ENCODE measurements around the gene PHACTR4. TPM values are rescaled to one million over a fixed set of nuclear protein-coding genes. Genes with fewer than 3 reads are reported as not detected.
"Not testable (repeated sequence)": the region's sequence is repeated elsewhere in the genome, so short reads cannot be mapped to it uniquely, and the experiment has no call there.

PHACTR4 gene
- total RNA-seq, 2 experiments from 2014 or later = 19.5 to 21.5 TPM

DNA sequence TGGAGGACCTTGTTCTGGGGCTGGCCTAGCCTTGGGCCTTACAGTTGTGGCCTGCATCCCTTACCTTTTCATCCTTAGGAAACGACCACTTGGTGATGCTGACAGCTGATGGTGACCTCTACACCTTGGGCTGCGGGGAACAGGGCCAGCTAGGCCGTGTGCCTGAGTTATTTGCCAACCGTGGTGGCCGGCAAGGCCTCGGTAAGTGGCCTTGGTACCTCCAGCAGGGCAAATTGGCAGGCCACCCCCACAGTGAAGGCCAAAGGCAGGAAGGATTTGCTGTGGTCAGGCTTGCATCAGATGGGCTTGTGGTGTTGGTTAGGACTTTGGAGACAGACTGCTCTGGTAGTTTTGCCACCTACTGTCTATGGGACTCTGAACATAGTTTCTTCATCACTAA, 165.6 kb downstream of the PHACTR4 start:
- ChIA-PET POLR2A (interaction anchor here (1.6 kb wide), 1 partner anchor 18 kb away, joined by 3 read pairs; the partner anchor contains the start of gene TRNAU1AP), CTCF (no interaction called here)
- Mint-ChIP-seq H3K27me3 (no peaks in the 10 kb centered on the region), H3K4me1 (ENCODE audit: low read depth) (no peaks in the 10 kb centered on the region), H3K4me3 (no peak overlapping the region), H3K9me3 (no peaks in the 10 kb centered on the region), H3K27ac (no peak overlapping the region), H3K36me3 (peaks cover 35% of the 10 kb centered on the region)
- intact Hi-C loops (cut with micrococcal nuclease) = no loop called here
- no peak for DNase-seq

DNA sequence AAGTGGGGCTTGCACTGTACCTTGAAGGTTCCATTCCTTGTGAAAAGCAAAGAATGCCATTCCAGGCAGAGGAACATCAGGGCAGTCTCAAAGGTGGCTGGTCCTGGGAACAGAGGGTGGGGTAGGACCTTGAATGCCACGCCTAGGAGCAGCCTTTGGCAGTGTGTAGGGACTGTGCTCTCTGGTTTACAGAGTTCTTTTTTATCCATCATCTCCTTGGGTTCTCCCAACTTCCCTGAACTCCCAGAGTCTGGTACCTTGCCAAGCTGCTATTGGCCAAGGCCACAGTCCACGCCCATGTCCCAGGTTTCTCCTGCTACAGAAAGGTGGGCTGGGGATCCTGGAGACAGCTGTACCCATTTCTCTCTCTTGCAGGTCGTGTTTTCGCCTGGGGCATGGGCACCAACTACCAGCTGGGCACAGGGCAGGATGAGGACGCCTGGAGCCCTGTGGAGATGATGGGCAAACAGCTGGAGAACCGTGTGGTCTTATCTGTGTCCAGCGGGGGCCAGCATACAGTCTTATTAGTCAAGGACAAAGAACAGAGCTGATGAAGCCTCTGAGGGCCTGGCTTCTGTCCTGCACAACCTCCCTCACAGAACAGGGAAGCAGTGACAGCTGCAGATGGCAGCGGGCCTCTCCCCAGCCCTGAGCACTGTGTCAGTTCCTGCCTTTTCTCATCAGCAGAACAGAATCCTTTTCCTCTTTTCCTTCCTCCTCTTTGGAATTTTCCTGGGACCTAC, 168.1 kb downstream of the PHACTR4 start:
- H3K4me1 Mint-ChIP-seq (ENCODE audit: low read depth) = no peaks in the 10 kb centered on the region
- ChIA-PET CTCF (interaction anchor here (0.5 to 0.7 kb wide), 2 partner anchors 45 to 65 kb away, joined by 3 read pairs; no protein-coding TSS in a partner anchor), POLR2A (interaction anchor here (0.6 kb wide), 1 partner anchor 79 kb away, joined by 3 read pairs; no protein-coding TSS in a partner anchor)
- no peak overlapping the region for H3K4me3 Mint-ChIP-seq
- peaks cover 21% of the 10 kb centered on the region for H3K36me3 Mint-ChIP-seq
- no peak for DNase-seq
- intact Hi-C loops (cut with micrococcal nuclease) = no loop called here
- H3K9me3 Mint-ChIP-seq = no peaks in the 10 kb centered on the region
- no peaks in the 10 kb centered on the region for H3K27me3 Mint-ChIP-seq
- H3K27ac Mint-ChIP-seq = no peak overlapping the region

DNA sequence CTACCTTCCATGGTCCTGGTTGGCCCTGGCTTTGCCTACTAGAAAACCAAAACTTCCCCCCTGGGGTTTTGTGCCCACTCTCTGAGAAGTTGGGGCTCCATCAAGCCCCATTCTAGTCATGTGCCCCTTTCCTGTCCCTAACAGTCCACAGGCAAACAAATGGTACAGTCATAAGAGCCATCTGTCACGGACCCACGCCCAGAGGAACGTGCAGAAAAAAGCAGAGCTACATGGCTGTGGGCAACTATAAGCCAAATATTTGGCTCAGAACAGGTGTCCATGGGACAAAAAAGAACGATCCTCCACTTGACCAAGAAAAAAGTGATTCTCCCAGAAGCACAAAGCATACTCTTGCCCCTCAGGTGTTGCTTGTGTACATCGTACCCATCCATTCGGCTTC, 168.7 kb downstream of the PHACTR4 start:
- Mint-ChIP-seq H3K4me1 (ENCODE audit: low read depth) (no peaks in the 10 kb centered on the region), H3K36me3 (peaks cover 21% of the 10 kb centered on the region), H3K4me3 (no peak overlapping the region), H3K9me3 (no peaks in the 10 kb centered on the region), H3K27me3 (no peaks in the 10 kb centered on the region), H3K27ac (no peak overlapping the region)
- ChIA-PET POLR2A (no interaction called here), CTCF (interaction anchor here (0.5 to 0.7 kb wide), 2 partner anchors 45 to 65 kb away, joined by 3 read pairs; no protein-coding TSS in a partner anchor)
- no peak for DNase-seq
- intact Hi-C loops (cut with micrococcal nuclease) = no loop called here

DNA sequence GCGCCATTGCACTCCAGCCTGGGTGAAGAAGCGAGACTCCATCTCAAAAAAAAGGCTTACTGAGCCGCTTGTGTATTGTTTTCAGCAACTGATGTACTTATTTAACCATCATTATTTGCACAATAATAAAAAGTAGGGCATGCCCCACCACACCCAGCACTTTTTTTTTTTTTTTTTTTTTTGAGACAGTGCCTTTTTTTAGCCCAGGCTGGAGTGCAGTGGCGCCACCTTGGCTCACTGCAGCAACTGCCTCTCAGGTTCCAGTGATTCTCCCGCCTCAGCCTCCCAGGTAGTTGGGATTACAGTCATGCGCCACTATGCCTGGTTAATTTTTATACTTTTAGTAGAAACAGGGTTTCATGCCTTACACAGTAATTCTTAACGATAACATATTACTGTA, 171.1 kb downstream of the PHACTR4 start:
- H3K4me1 Mint-ChIP-seq (ENCODE audit: low read depth) = no peaks in the 10 kb centered on the region
- no peak for DNase-seq
- ChIA-PET POLR2A (no interaction called here), CTCF (no interaction called here)
- H3K36me3 Mint-ChIP-seq = peaks cover 11% of the 10 kb centered on the region
- no peaks in the 10 kb centered on the region for H3K9me3 Mint-ChIP-seq
- H3K27ac Mint-ChIP-seq = no peak overlapping the region
- intact Hi-C loops (cut with micrococcal nuclease) = no loop called here
- no peaks in the 10 kb centered on the region for H3K27me3 Mint-ChIP-seq
- H3K4me3 Mint-ChIP-seq = no peak overlapping the region

DNA sequence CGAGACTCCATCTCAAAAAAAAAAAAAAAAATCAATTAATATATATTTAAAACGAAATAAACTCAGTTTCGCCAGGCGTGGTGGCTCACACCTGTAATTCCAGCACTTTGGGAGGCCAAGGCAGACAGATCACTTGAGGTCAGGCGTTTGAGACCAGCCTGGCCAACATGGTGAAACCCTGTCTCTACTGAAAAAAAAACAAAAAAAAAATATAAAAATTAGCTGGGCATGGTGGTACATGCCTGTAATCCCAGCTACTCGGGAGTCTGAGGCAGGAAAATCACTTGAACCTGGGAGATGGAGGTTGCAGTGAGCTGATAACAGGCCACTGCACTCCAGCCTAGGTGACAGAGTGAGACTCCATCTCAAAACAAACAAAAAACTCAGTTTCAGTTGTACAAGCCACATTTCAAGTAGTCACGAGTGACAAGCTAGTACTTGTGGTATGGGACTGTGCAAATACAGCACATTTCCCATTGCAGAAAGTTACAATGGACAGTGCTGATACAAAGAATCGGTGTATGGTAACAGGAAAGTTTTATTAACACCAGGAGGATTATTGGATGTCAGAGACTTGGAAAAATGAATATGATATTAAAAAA, 172.0 kb downstream of the PHACTR4 start:
- H3K36me3 Mint-ChIP-seq; DNase-seq; H3K9me3 Mint-ChIP-seq; H3K27me3 Mint-ChIP-seq; H3K27ac Mint-ChIP-seq; H3K4me3 Mint-ChIP-seq; intact Hi-C loops (cut with micrococcal nuclease); H3K4me1 Mint-ChIP-seq (ENCODE audit: low read depth): not testable (repeated sequence)
- ChIA-PET POLR2A (interaction anchor here (0.6 to 0.9 kb wide), 2 partner anchors 32 to 41 kb away, joined by 3 to 5 read pairs; no protein-coding TSS in a partner anchor), CTCF (interaction anchor here (0.6 kb wide), 1 partner anchor 546 kb away, joined by 3 read pairs; no protein-coding TSS in a partner anchor)

DNA sequence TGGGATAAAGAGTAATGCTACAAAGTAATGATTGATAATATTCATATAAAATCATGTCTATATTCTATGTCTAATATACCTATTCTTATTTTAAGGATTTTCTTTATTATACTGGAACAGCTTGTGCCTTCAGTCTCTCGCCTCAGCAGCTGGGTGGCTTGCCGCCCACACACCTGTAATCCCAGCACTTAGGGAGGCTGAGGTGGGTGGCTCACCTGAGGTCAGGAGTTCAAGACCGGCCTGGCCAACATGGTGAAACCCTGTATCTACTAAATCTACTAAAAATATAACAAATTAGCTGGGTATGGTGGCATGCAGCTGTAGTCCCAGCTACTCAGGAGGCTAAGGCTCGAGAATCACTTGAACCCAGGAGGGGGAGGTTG, 175.7 kb downstream of the PHACTR4 start:
- Mint-ChIP-seq H3K4me1 (ENCODE audit: low read depth) (no peaks in the 10 kb centered on the region), H3K36me3 (no peaks in the 10 kb centered on the region), H3K27me3 (no peaks in the 10 kb centered on the region), H3K9me3 (no peaks in the 10 kb centered on the region), H3K27ac (no peak overlapping the region), H3K4me3 (no peak overlapping the region)
- intact Hi-C loops (cut with micrococcal nuclease) = no loop called here
- no peak for DNase-seq
- CTCF ChIA-PET = no interaction called here
- POLR2A ChIA-PET = interaction anchor here (0.5 to 1.8 kb wide), 2 partner anchors 36 to 88 kb away, joined by 3 to 6 read pairs; no protein-coding TSS in a partner anchor

DNA sequence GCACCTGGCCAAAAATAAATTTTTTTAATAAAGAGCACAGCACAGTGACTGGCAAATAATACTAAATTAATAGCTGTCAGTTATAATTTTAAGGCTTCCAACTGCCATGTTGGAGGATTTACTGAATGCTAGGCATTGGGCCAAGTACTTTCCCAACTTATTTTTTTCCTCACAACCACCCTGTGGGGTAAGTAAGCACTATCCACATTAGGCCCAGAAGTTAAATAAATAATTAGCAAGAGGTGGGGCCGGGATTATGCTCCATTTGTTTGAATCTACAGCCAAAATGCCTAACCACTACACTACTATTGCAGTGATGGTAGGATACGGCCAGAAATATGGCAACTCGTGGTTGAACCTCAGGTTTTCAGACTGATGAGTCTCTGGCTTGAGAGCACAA, 178.8 kb downstream of the PHACTR4 start:
- intact Hi-C loops (cut with micrococcal nuclease) = no loop called here
- CTCF ChIA-PET = no interaction called here
- H3K4me3 Mint-ChIP-seq = no peak overlapping the region
- H3K9me3 Mint-ChIP-seq = no peaks in the 10 kb centered on the region
- H3K4me1 Mint-ChIP-seq (ENCODE audit: low read depth) = peaks cover 3% of the 10 kb centered on the region
- POLR2A ChIA-PET = no interaction called here
- H3K27ac Mint-ChIP-seq = no peak overlapping the region
- H3K27me3 Mint-ChIP-seq = no peaks in the 10 kb centered on the region
- H3K36me3 Mint-ChIP-seq = peaks cover 3% of the 10 kb centered on the region
- DNase-seq = no peak

Other genes with a start within 250 kb of the PHACTR4 start
- under 1 TPM; 0.15 to 0.19 TPM for gene PTAFR, start 193.1 kb upstream of the PHACTR4 start, total RNA-seq
- 100 to 1,000 TPM in 1 of 2 experiments, 10 to 100 TPM in 1; 99.0 to 102 TPM for gene DNAJC8, start 136.7 kb upstream of the PHACTR4 start, total RNA-seq
- gene ATP5IF1, start 133.6 kb upstream of the PHACTR4 start, total RNA-seq = 100 to 1,000 TPM; 174 to 181 TPM
- 10 to 100 TPM; 23.4 to 24.1 TPM for gene SESN2, start 110.2 kb upstream of the PHACTR4 start, total RNA-seq
- 10 to 100 TPM; 19.8 to 20.0 TPM for gene MED18, start 40.7 kb upstream of the PHACTR4 start, total RNA-seq
- gene RCC1, start 136.3 kb downstream of the PHACTR4 start, total RNA-seq = 10 to 100 TPM; 83.5 to 86.1 TPM
- gene TRNAU1AP, start 183.3 kb downstream of the PHACTR4 start, total RNA-seq = 10 to 100 TPM; 57.3 to 59.6 TPM
- not detected for gene RAB42, start 222.5 kb downstream of the PHACTR4 start, total RNA-seq